ENCODE results near the gene CIB2. TPM values are rescaled to one million over a fixed set of nuclear protein-coding genes. Genes with fewer than 3 reads are reported as not detected.

Gene CIB2
- total RNA-seq (15.5 TPM), polyA plus RNA-seq (ENCODE audit: insufficient read depth in 1 of 8, insufficient read length in 8 of 8, low replicate concordance in 1 of 8) (10 to 100 TPM; 12.7 to 31.6 (median 17.2) TPM)
- long read RNA-seq, donor 1, partial matches to known transcripts: 0 of 4 reads
- long read RNA-seq, donor 1, other reads (novel, unspliced or antisense): 0 of 4 reads
- long read RNA-seq, donor 2, partial matches to known transcripts: 0 of 1 reads
- long read RNA-seq, donor 2, other reads (novel, unspliced or antisense): 0 of 1 reads
- long read RNA-seq, donor 3, partial matches to known transcripts: 0 of 6 reads
- long read RNA-seq, donor 3, other reads (novel, unspliced or antisense): 0 of 6 reads
- long read RNA-seq, donor 4, transcript CIB2-201 (6 exons, 1,598 nt): major isoform, 5 of 5 reads
- long read RNA-seq, donor 4, partial matches to known transcripts: 0 of 5 reads
- long read RNA-seq, donor 4, other reads (novel, unspliced or antisense): 0 of 5 reads
- long read RNA-seq, donor 5, transcript CIB2-201 (6 exons, 1,598 nt): major isoform, 5 of 5 reads
- long read RNA-seq, donor 5, partial matches to known transcripts: 0 of 5 reads
- long read RNA-seq, donor 5, other reads (novel, unspliced or antisense): 0 of 5 reads
- long read RNA-seq, donor 6, transcript CIB2-201 (6 exons, 1,598 nt): major isoform, 7 of 10 reads
- long read RNA-seq, donor 6, partial matches to known transcripts: 0 of 10 reads
- long read RNA-seq, donor 6, other reads (novel, unspliced or antisense): 0 of 10 reads
- long read RNA-seq, donor 7, partial matches to known transcripts: 0 of 4 reads
- long read RNA-seq, donor 7, other reads (novel, unspliced or antisense): 0 of 4 reads
- long read RNA-seq, donor 8, partial matches to known transcripts: 0 of 3 reads
- long read RNA-seq, donor 8, other reads (novel, unspliced or antisense): 0 of 3 reads
- long read RNA-seq, donor 9, partial matches to known transcripts: 0 of 3 reads
- long read RNA-seq, donor 9, other reads (novel, unspliced or antisense): 0 of 3 reads
- long read RNA-seq, donor 10, transcript CIB2-201 (6 exons, 1,598 nt): major isoform, 5 of 6 reads
- long read RNA-seq, donor 10, partial matches to known transcripts: 0 of 6 reads
- long read RNA-seq, donor 10, other reads (novel, unspliced or antisense): 0 of 6 reads
- long read RNA-seq, donor 11, partial matches to known transcripts: 0 of 5 reads
- long read RNA-seq, donor 11, other reads (novel, unspliced or antisense): 0 of 5 reads

DNA sequence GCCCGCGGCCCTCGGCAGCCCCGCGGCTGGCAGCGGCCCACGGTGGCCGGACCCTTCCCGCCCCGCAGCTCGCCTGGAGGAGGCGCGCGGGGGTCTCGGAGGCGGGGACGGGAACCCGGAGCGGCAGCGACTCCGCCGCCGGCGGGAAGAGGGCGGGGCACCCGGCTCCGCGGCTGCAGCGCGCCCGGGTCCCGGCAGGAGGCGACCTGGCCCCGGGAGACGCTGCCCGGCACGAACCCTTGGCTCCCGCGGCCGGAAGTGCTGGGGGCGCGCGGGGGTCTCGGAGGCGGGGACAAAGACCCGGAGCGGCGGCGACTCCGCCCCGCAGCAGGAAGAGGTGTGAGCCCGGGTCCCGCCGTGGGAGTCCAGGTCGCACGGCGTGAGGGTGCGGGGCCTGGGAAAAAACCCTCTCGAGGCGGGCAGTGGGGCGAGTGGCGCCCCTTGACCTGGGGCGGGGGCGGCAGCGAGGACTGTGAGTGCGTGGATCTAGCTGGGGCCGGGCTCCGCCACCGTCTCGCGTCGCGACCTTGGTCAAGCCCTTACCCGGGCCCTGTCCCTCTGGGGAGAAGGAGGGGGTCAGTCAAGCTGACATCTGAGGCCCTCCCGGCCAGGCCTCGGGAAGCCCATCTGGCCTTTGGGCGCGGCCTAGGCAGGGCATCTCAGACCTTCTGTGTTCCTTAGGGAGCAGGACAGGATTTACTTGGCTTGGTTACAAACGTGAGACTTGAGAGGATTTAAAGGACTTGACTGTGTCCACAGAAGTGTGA lies at the start of gene CIB2:
CIB2 (minus strand) TSS at position 151 of the 767 bp plus-strand sequence. CDS start 230 bp downstream, outside the sequence.
- H3K27ac ChIP-seq (ENCODE audit: low read length): peak within 1 kb of the TSS; percentile 88
- H3K36me3 ChIP-seq (ENCODE audit: control insufficient read depth, insufficient read depth, low read length): no peaks in the 10 kb centered on the region
- H3K9me3 ChIP-seq (replicated peaks; ENCODE audit: control insufficient read depth, low read depth, low read length): no peaks in the 10 kb centered on the region
- peak within 1 kb of the TSS; percentile 94 for H3K4me3 ChIP-seq (ENCODE audit: low read length)
- H3K4me1 ChIP-seq (ENCODE audit: control insufficient read depth, insufficient read depth, low read length): peaks cover 24% of the 10 kb centered on the region
- under 1% methylated on average over 72 of the region's 79 CpGs for WGBS (ENCODE audit: insufficient coverage)
- H3K27me3 ChIP-seq (ENCODE audit: control insufficient read depth, insufficient read depth, low read length): no peaks in the 10 kb centered on the region
- DNase-seq: peak; percentile 87

DNA sequence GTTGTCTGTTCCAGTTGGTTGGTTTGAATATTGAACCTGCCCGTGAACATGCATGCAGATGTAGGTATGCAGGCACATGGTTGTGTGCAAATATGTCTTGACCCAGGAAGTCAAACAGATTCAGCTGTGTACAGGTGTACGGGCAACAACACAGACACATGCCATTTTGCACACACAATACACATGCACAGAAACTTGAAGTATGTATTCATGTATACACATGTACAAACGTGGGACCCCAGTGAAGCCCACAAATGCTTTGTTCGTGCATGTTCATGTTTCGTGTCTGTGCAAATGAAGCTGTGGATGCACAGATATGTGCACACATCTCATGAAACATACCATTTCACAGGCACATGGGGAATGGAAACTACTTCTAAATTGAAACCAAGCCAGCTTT lies 48.7 kb upstream of the CIB2 start:
- DNase-seq: no peak
- no peaks in the 10 kb centered on the region for H3K27me3 ChIP-seq (ENCODE audit: control insufficient read depth, insufficient read depth, low read length)
- 80% methylated on average over 1 of the region's 5 CpGs for WGBS (ENCODE audit: insufficient coverage)
- peaks cover 13% of the 10 kb centered on the region for H3K4me1 ChIP-seq (ENCODE audit: control insufficient read depth, insufficient read depth, low read length)
- H3K9me3 ChIP-seq (replicated peaks; ENCODE audit: control insufficient read depth, low read depth, low read length): no peaks in the 10 kb centered on the region
- H3K27ac ChIP-seq (ENCODE audit: low read length): no peak overlapping the region
- no peak overlapping the region for H3K4me3 ChIP-seq (ENCODE audit: low read length)
- no peaks in the 10 kb centered on the region for H3K36me3 ChIP-seq (ENCODE audit: control insufficient read depth, insufficient read depth, low read length)

DNA sequence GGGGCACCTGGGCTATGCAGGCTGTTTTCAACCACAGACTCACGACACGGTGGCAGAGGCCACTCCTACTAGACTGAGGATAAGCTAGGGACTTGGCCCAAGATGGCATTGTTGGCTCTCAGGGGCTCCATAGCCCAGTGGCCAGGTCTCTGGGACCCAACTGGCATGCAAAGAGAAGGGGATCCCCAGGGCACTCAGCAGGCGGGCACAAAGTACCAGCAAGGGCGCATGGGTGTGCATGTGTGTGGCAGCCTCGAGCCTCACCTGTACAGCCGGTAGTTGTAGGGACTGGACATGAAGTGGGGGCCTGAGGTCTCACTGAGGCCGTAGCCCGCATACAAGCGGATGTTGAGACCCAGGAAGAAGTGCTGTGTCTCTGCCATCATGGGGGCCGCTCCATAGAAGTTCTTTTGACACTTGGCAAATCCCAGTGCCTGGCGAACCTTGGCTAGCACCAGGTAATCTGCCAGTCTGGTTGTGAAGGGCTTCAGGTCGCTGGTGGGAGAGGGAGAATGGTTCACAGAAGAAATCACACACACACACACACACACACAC lies 48.1 kb upstream of the CIB2 start:
- H3K36me3 ChIP-seq (ENCODE audit: control insufficient read depth, insufficient read depth, low read length): no peaks in the 10 kb centered on the region
- 81% methylated on average over 9 of the region's 12 CpGs for WGBS (ENCODE audit: insufficient coverage)
- no peaks in the 10 kb centered on the region for H3K9me3 ChIP-seq (replicated peaks; ENCODE audit: control insufficient read depth, low read depth, low read length)
- no peaks in the 10 kb centered on the region for H3K27me3 ChIP-seq (ENCODE audit: control insufficient read depth, insufficient read depth, low read length)
- peaks cover 13% of the 10 kb centered on the region for H3K4me1 ChIP-seq (ENCODE audit: control insufficient read depth, insufficient read depth, low read length)
- no peak overlapping the region for H3K4me3 ChIP-seq (ENCODE audit: low read length)
- DNase-seq: no peak
- no peak overlapping the region for H3K27ac ChIP-seq (ENCODE audit: low read length)

DNA sequence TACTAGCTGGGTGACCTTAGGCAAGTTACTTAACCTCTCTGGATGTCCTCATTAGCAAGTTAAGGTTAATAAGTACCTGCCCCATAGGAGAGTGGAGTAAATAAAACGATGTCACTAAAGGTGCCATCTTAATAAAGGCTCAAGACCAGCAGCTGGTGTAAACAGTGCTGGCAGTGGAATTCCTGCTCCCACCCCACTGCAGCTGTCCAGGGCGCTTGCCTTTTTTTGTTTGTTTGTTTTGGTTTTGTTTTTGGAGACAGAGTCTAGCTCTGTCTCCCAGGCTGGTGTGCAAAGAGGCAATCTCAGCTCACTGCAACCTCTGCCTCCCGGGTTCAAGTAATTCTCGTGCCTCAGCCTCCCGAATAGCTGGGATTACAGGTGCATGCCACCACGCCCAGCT lies 46.8 kb upstream of the CIB2 start:
- DNase-seq: peak; percentile 30
- 70% methylated on average over 4 of the region's 6 CpGs for WGBS (ENCODE audit: insufficient coverage)

GRCh38 chr15:78177447-78177873 lies 46.2 kb upstream of the CIB2 start:
- 13% methylated on average over 9 of the region's 12 CpGs for WGBS (ENCODE audit: insufficient coverage)
- DNase-seq: peak; percentile 33

More for the DNA sequence above, 46.8 kb upstream of the CIB2 start:
- no peak overlapping the region for H3K4me3 ChIP-seq (ENCODE audit: low read length)
- H3K9me3 ChIP-seq (replicated peaks; ENCODE audit: control insufficient read depth, low read depth, low read length): no peaks in the 10 kb centered on the region
- peaks cover 13% of the 10 kb centered on the region for H3K4me1 ChIP-seq (ENCODE audit: control insufficient read depth, insufficient read depth, low read length)
- no peaks in the 10 kb centered on the region for H3K36me3 ChIP-seq (ENCODE audit: control insufficient read depth, insufficient read depth, low read length)
- H3K27ac ChIP-seq (ENCODE audit: low read length): no peak overlapping the region
- H3K27me3 ChIP-seq (ENCODE audit: control insufficient read depth, insufficient read depth, low read length): no peaks in the 10 kb centered on the region

GRCh38 chr15:78175330-78175729 lies 44.1 kb upstream of the CIB2 start:
- no peaks in the 10 kb centered on the region for H3K9me3 ChIP-seq (replicated peaks; ENCODE audit: control insufficient read depth, low read depth, low read length)
- H3K4me1 ChIP-seq (ENCODE audit: control insufficient read depth, insufficient read depth, low read length): peaks cover 15% of the 10 kb centered on the region
- peaks cover 25% of the 10 kb centered on the region for H3K36me3 ChIP-seq (ENCODE audit: control insufficient read depth, insufficient read depth, low read length)
- H3K27ac ChIP-seq (ENCODE audit: low read length): no peak overlapping the region
- WGBS (ENCODE audit: insufficient coverage): 52% methylated on average over 2 of the region's 2 CpGs
- H3K27me3 ChIP-seq (ENCODE audit: control insufficient read depth, insufficient read depth, low read length): no peaks in the 10 kb centered on the region
- DNase-seq: no peak
- no peak overlapping the region for H3K4me3 ChIP-seq (ENCODE audit: low read length)

More at GRCh38 chr15:78177447-78177873, 46.2 kb upstream of the CIB2 start:
- Histone ChIP-seq H3K4me3 (ENCODE audit: low read length) (no peak overlapping the region), H3K36me3 (ENCODE audit: control insufficient read depth, insufficient read depth, low read length) (peaks cover 4% of the 10 kb centered on the region), H3K27me3 (ENCODE audit: control insufficient read depth, insufficient read depth, low read length) (no peaks in the 10 kb centered on the region), H3K27ac (ENCODE audit: low read length) (no peak overlapping the region), H3K4me1 (ENCODE audit: control insufficient read depth, insufficient read depth, low read length) (peaks cover 13% of the 10 kb centered on the region), H3K9me3 (replicated peaks; ENCODE audit: control insufficient read depth, low read depth, low read length) (no peaks in the 10 kb centered on the region)

- Histone ChIP-seq H3K4me3 (ENCODE audit: low read length) (no peak overlapping the region), H3K9me3 (replicated peaks; ENCODE audit: control insufficient read depth, low read depth, low read length) (no peaks in the 10 kb centered on the region), H3K27me3 (ENCODE audit: control insufficient read depth, insufficient read depth, low read length) (no peaks in the 10 kb centered on the region), H3K27ac (ENCODE audit: low read length) (no peak overlapping the region), H3K4me1 (ENCODE audit: control insufficient read depth, insufficient read depth, low read length) (peaks cover 15% of the 10 kb centered on the region), H3K36me3 (ENCODE audit: control insufficient read depth, insufficient read depth, low read length) (peaks cover 33% of the 10 kb centered on the region)
- WGBS (ENCODE audit: insufficient coverage): 74% methylated on average over 9 of the region's 9 CpGs
- DNase-seq: no peak
Measured at GRCh38 chr15:78174401-78174800, 43.2 kb upstream of the CIB2 start.

DNA sequence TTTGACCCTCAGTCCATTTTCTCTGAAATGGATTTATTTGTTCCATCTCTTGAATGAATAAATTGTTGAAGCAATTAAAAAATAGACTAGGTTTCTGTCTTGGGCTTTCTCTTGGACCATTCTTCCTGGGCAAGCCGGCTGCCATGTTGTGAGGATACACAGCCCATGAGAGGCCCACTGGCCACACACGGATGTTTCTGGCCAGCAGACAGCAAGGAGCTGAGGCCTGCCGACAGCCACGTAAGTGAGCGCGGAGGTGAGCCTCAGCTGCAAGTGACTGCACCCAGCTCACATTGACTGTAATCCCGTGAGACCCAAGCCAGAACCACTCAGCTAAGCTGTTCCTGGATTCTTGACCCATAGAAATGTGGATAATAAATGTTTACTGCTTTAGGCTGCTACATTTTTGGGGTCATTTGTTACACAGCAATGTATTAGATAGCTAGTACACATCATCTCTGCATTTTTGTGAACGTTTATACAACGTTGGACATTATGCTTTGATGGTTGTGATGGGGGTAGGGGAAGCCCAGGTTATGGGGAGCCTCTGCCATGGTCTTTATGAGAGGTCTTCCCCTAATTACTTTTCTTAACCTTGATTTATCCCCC lies 40.7 kb upstream of the CIB2 start:
- WGBS (ENCODE audit: insufficient coverage): 99% methylated on average over 6 of the region's 9 CpGs
- Histone ChIP-seq H3K27me3 (ENCODE audit: control insufficient read depth, insufficient read depth, low read length) (no peaks in the 10 kb centered on the region), H3K4me1 (ENCODE audit: control insufficient read depth, insufficient read depth, low read length) (peaks cover 2% of the 10 kb centered on the region), H3K36me3 (ENCODE audit: control insufficient read depth, insufficient read depth, low read length) (peaks cover 48% of the 10 kb centered on the region), H3K4me3 (ENCODE audit: low read length) (no peak overlapping the region), H3K27ac (ENCODE audit: low read length) (no peak overlapping the region), H3K9me3 (replicated peaks; ENCODE audit: control insufficient read depth, low read depth, low read length) (no peaks in the 10 kb centered on the region)
- DNase-seq: no peak

Data from muscle of leg (tissue), 16 donors.